22Rv1 (cell line): ENCODE data around the gene IQCE.

Experiments used
- ZFX ChIP-seq: fragments of 450-650 bp; IDR thresholded peaks from 2 replicates; pipeline ENCODE4 v1.6.1; 2017; ENCODE audit warnings: antibody characterized with exemption, borderline replicate concordance
- TF ChIP-seq, protein P1 (sequence below): fragments of 450-650 bp; IDR thresholded peaks from 2 replicates; pipeline ENCODE4 v1.5.1; 2017; ENCODE audit warnings: mild to moderate bottlenecking

DNA sequence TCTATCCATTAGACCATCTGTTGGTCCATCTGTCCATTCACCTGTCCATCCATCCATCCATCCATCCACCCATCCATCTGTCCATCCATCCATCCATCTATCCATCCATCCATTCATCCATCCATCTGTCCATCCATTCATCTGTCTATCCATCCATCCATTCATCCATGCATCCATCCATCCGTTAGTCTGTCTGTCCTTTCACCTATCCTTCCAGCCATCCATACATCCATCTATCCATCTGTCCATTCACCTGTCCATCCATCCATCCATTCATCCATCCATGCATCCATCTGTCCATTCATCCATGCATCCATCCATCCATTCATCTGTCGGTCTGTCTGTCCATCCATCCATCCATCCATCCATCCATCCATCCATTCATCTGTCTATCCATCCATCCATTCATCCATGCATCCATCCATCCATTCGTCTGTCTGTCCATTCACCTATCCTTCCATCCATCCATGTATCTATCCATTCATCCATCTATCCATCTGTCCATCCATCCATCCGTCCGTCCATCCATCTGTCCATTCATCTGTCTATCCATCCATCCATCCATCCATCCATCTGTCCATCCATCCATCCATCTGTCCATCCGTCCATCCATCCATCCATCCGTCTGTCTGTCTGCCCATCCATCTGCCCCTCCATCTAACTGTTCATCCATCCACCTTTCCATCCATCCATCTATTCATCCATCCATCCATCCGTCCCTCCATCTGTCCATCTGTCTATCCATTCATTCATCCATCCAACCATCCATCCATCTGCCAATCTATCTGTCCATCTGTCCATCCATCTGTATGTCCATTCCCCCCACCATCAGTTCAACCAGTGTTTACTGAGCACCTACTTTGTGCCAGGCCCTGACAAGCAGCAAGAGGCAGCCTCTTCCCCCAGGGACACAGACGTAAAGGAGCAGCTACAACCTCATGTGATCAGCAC lies 44.0 kb upstream of the IQCE start:
- TF ChIP-seq, protein P1, sequence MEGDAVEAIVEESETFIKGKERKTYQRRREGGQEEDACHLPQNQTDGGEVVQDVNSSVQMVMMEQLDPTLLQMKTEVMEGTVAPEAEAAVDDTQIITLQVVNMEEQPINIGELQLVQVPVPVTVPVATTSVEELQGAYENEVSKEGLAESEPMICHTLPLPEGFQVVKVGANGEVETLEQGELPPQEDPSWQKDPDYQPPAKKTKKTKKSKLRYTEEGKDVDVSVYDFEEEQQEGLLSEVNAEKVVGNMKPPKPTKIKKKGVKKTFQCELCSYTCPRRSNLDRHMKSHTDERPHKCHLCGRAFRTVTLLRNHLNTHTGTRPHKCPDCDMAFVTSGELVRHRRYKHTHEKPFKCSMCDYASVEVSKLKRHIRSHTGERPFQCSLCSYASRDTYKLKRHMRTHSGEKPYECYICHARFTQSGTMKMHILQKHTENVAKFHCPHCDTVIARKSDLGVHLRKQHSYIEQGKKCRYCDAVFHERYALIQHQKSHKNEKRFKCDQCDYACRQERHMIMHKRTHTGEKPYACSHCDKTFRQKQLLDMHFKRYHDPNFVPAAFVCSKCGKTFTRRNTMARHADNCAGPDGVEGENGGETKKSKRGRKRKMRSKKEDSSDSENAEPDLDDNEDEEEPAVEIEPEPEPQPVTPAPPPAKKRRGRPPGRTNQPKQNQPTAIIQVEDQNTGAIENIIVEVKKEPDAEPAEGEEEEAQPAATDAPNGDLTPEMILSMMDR: no peak
- TF ChIP-seq ZFX: no peak
